Endometrial microvascular endothelial cells (primary cell): ENCODE data around the gene MYO10. TPM values are rescaled to one million over a fixed set of nuclear protein-coding genes. Genes with fewer than 3 reads are reported as not detected.
"Not testable (repeated sequence)": the region's sequence is repeated elsewhere in the genome, so short reads cannot be mapped to it uniquely, and the experiment has no call there.

Experiments
- in situ Hi-C: cut with HindIII; loops from 2 replicates; pipeline ENCODE4 v1.10.0; 2017; ENCODE audit warnings: low sequenced_read_pairs, low pct_unique_long_range_greater_than_20kb; ENCODE audit errors: inconsistent ontology term
- total RNA-seq: library from RNA; depleted of rRNA; stranded (reverse); fragments of >200 nt; gene quantifications from one replicate; pipeline ENCODE4 v1.2.3, GENCODE V29; 2015; ENCODE audit errors: inconsistent ontology term

The MYO10 gene
- total RNA-seq, 1 donor from 2014 or later: 36.3 TPM

DNA sequence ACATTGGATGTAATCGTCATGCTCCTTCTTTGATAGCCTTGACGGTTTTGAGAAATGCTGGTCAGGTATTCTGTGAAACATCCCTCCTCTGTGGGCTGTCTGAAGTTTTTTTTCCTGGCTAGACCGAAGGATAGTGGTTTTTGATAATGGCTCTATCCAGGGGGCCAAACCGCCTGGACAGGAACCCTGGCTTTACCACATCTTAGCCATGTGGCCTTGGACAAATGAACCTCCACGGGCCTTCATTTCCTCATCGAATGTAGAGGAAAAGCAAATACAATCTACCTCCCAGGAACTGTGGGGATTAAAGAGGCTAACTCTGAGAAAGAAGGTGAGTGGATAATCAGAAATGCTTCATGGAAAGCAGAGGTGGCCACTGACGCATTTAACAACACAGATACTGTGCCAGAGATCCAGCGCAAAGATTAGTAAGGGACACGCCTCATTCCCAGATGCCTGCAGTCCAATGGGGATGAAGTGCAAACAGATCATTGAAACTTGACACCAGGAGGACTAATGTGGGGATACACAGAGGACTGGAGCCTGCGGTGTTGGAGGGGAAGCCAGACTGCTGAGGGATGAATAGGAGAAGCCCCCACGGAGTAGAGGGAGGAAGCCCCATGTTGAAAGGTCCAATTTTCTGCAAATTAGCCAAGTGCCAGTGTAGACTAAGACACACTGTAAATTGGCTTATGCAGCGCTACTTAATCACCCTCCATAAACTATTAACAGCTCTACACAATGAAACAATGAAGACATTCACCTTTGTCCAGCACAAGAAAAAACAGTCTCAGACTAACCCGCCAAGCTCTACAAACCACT lies 41.6 kb downstream of the MYO10 start:
- in situ Hi-C loops: no loop called here

DNA sequence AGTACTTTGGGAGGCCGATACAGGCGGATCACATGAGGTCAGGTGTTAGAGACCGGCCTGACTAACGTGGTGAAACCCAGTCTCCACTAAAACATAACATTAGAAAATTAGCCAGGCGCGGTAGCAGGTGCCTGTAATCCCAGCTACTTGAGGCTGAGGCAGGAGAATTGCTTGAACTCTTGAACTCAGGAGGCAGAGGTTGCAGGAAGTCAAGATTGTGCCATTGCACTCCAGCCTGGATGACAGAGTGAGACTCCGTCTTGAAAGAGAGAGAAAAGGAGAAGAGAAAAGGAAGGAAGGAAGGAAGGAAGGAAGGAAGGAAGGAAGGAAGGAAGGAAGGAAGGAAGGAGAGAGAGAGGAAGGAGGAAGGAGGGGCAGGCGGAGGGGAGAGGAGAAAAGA lies 45.1 kb downstream of the MYO10 start:
- in situ Hi-C loops: no loop called here

DNA sequence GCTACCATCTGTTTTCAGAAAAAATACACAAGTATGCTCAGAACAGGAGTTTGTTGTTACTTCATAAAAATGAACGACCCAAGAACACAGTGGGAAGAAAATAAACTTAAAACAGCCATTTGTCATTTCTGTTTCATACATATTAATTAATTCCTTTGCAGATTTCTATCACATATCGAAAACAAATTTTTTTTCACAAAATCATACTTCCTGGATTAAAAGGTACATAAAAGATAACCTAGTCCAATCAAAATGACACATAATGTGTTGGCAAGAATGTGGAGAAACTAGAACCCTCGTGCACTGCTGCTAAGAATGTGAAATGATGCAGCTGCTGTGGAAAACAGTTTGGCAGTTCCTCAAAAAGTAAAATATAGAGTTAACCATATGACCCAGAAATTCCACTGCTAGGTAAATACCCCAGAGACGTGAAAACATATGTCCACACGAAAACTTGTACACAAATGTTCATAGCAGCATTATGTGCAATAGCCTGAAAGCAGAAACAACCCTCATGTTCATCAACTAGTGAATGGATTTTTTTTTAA lies 46.0 kb downstream of the MYO10 start:
- in situ Hi-C loops: no loop called here

DNA sequence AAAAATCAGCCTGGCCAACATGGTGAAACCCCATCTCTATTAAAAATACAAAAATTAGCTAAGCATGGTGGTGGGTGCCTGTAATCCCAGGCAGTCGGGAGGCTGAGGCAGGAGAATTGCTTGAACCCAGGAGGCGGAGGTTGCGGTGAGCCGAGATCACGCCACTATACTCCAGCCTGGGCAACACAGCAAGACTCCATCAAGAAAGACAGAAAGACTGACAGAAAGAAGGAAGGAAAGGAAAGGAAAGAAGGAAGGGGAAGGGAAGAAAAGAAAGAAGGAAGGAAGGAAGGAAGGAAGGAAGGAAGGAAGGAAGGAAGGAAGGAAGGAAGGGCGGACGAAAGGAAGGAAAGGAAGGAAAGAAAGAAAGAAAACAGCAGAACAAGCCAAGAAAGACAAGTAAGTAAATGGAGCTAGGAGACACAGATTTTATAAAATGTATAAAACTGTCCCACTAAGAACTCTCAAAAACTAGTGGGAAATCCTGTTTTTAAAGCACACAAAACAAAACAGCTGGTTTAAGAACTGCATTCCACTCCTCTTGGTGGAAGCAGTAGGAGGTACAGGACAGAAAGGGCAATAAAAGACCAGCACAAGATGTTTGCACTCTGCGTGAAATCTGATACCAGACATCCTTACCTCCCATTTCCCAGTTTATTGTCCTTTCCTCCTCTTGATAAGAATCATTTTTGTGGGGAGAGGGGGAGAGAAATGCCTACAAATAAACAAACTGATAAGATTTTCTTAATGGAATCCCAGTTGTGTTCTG lies 46.7 kb downstream of the MYO10 start:
- in situ Hi-C loops: no loop called here

DNA sequence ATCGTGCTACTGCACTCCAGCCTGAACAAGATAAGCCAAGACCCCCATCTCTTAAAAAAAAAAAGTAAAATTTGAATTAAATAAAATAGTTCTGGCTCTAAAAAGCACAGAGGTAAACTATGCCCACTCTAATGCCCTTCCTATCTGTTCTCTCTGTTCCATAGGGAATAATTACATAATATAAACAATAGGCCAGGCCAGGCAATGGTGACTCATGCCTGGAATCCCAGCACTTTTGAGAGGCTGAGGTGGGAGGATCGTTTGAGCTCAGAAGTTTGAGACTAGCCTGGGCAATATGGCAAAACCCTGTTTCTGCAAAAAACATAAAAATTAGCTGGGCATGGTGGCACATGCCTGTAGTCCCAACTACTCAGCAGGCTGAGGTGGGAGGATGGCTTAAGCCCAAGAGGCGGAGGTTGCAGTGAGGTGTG lies 47.4 kb downstream of the MYO10 start:
- in situ Hi-C loops: no loop called here

DNA sequence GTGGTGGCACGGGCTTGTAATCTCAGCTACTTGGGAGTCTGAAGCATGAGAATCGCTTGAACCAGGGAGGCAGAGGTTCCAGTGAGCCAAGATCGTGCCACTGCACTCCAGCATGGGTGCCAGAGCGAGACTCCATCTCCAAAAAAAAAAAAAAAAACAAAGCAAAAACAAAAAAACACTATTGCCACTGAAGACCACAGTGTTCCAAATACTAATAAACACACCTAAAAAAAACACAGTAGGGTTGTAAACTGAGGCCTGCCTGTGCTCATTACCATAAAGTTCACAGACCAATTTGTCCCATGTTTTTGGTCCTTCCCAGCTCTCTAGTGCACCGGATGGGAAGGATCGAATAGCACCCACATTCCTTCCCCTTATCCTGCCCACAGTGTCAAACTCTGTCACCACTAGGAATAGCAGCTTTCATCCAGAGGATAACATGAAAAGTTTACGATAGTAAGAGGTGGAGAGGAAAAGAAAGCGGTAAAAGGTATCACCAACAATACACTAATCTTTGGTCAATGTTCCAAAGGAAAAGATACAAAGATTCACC lies 49.2 kb downstream of the MYO10 start:
- in situ Hi-C loops: no loop called here

DNA sequence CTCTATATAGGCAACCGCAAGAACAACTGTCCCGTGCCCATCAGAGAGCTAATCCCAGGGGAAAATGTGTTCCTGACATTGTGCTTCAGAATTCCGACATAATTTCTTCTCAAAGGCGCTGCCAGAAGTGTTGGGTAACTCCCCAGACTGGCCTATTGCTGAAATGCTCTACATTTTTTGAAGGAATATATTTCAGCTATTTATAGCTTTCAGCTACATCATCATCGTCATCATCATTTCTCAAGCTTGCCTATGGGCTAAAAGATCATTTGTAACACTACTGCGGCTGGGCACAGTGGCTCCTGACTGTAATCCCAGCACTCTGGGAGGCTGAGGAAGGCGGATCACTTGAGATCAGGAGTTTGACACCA lies 49.7 kb downstream of the MYO10 start:
- in situ Hi-C loops: no loop called here

DNA sequence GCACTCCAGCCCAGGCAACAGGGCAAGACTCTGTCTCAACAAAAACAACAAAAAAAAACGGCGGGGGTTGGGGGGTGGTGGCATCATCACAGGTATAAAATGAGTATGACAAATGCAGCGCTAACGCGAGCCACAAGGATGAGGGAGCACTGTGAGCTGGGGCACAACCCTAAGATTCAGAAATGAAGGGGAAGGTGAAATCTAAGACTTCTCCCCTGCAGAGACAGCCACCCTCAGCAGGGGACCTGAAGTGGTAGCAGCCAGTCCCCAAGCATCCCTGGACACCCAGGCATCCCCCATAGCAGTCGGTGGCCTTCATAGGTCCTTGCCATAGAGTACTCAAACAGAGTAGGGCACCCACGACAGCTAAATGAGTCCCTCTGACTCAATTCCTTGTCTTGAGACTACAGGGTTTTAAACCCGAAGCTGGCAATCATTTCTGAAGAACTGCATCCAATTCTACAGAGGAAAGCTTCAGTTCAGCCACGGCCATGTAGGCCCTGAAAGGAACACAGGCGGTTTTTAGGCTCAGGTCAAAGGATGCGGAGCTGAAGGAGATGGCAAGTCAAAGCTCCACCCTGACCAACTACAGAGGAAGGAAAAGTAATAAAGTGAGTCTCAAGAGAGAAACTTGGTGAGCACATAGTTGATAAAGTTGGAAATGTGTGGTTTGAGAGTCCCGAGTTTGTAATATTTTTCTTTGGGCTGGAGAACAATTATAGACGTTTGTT lies 50.3 kb downstream of the MYO10 start:
- in situ Hi-C loops: no loop called here

DNA sequence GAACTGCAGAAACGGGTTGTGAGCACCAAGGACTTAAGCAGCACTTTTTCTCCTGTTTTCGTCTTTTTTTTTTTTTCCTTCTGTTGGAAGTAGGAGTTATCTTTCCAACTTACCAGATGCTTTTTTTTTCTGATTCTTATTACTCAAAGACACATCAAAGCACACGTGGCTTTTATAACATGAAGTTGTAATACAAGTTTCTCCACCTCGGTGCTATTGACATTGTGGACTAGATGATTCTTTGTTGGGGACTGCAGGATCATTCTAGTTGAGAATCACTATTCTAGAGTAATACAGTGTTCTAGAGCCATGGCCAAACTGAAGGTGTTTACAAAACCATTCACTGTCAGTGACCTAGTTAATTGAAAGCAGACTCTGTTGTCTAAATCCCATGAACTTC lies 51.5 kb downstream of the MYO10 start:
- in situ Hi-C loops: no loop called here

DNA sequence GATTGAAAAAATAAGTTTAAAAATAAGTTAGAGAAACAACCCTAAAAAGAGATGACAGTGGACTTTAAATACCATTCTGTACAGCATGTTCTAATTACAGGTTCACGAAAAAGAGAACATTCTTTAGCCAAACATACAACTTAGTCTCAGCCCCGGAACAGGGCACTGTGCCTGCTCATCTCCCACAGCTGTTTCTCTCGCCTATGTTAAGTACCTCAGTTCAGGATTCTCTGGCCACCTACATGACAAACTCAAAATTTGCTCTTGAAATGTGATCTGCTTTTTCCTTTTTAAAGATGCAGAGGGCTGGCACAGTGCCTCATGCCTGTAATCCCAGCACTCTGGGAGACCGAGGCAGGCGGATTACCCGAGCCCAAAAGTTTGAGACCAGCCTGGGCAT lies 52.3 kb downstream of the MYO10 start:
- in situ Hi-C loops: no loop called here

DNA sequence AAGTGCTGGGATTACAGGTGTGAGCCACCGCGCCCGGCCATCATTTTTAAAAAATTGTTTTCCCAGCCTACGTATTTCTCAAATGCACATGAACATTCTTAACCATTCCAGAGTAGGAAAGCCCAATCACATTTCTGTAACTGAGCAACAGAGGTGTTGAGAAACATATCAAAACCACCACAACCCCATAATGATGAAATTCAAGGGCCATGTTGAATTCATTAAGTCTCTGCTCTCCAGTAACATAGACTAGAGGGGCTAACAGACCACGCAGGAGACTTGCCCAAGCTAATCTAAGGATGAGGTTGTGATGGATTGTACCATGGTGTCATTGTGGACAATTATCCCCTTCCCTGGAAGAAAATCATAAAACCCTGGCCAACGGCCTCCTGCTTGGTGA lies 52.9 kb downstream of the MYO10 start:
- in situ Hi-C loops: no loop called here

DNA sequence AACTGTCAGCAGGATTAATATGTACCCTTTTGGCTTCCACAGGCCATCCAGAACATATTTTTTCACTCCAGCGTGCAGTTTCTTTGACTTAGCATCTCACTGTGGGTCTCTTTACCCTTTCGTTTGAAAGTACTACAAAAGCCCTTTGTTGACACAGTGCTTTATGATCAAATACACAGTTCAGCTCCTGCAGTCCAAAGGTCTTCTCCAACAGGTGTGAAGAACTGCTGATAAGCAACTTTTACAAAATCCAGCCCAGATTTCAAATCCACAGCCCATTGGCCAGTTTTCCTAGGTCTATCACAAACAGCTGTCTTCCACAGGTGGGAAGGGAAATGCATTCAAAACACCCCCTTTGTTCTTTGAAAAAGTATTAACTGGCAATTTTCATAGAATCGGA lies 54.8 kb downstream of the MYO10 start:
- in situ Hi-C loops: no loop called here

DNA sequence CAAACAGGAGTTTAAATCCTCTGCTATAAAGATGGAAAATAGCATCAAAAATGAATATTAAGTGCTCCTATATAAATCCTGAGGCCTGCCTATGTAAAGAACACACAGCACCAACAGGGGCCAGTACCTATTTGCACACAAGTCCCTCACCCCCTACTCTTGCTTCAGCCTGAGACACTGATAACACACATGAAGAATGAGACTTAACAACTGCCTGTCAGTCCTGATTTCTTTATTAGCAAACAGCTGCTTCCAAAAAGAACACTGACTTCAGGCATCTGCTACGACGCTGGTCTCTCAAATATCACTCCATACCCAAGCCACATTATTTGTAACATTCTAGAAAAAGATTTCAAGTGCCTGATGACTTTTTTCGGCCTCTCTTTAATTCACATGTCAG lies 55.5 kb downstream of the MYO10 start:
- in situ Hi-C loops: no loop called here

DNA sequence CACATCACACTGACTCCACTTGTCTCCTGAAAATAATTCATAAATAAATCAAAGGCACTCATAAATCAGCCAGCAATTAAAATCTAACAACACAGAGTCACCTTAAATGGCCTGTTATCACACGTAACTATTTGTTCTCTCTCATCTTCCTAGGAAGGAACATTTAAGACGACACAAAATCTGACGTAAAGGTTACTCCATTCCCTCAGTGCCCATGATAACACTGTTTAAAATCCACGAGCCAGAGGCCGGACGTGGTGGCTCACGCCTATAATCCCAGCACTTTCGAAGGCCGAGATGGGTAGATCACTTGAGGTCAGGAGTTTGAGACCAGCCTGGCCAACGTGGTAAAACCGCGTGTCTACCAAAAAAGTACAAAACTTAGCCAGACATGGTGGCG lies 56.4 kb downstream of the MYO10 start:
- in situ Hi-C loops: no loop called here

DNA sequence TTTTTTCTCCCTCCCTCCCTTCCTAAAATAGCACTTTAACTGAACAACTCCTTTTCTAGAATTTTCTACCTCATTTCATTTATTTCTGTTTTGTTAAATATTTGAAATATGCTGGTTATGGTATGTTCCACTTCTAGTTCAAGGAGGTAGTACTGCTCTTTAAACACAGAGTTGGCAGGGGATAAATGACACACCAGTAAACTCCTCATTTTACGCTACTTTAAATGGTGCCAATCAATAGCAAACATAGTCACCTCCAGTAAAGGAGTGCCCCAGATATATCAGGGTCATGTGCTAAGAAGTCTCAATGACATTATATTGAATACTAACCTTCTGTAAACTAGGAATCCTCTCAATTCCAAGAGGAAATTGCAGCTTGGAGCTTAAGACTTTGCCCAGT lies 56.9 kb downstream of the MYO10 start:
- in situ Hi-C loops: no loop called here

DNA sequence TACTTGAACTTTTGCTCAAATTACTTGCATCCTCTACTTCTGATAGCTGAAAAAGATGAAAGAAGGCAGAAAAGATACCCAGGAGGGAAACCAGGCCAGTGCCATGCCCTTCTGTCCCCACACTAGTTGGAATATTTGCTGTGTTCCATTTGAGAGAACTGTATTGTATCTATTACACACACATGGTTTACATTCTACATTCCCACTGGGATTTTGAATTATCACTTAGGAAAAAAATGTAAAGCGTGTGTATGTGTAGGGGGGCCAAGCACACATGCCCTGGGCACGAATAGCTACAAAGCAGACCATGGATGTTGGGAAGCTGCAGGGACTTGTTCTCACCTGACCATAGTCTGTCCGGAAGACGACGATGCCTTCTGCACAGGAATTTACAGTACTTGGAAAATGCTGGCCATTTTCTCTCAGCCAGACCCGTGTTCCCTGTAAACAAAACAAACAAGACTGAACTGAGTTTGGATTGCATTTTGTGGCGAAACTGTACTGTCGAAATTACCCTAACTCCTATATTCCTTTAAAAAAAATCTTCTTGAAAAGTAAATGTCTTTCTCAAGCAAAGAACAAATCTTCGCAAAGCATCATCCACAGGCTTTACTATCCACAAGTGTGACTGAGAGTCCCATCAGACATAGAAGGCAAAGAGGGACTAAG lies 58.7 kb downstream of the MYO10 start:
- in situ Hi-C loops: no loop called here

DNA sequence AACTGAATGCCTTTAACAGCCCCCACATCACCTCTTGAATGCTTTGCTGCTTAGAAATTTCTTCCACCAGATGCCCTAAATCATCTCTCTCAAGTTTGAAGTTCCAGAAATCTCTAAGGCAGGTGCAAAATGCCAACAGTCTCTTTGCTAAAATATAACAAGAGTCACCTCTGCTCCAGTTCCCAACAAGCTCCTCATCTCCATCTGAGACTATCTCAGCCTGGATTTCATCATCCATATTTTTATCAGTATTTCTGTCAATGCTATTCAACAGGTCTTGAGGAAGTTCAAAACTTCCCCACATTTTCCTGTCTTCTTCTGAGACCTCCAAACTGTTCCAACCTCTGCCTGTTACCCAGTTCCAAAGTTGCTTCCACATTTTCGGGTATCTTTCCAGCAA lies 61.7 kb downstream of the MYO10 start:
- in situ Hi-C loops: not testable (repeated sequence)

DNA sequence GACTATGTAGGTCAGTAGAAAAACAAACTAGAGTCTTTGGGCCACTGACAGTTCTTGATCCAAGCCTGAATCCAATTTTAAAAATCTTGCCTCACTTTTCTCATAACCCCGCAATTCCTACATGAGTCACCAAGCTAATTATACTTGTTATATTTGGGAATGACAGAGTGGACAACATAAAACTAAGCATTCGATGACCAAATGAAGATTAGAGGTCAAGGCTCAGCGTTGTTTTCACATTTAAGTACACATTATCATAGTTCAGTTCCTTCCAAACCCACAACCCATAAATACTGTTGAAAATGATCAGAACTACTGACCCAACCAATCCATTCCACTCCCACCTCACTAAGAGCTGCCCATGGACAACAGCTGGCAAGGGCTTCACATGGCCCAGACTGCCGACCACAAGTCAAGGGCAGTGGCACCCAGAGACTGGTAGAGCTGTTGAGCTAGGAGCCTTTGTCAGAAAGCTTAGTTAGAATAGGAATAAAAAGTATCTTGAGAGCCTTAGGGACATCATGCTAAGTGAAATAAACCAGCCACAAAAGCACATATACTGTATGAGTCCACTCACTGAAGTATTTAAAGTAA lies 64.2 kb downstream of the MYO10 start:
- in situ Hi-C loops: no loop called here
